HS-5 (cell line): ENCODE data around the gene ENG.

ENCODE experiments used
- DNase-seq: peaks from one replicate; pipeline ENCODE4 v3.0.0-alpha.2; 2012; ENCODE audit warnings: low read depth

The ENG gene

GRCh38 chr9:127776195-127776923 lies 78.1 kb downstream of the ENG start:
- no peak for DNase-seq

- DNase-seq, result no peak
Observed at GRCh38 chr9:127773981-127774380, 80.5 kb downstream of the ENG start.

- no peak for DNase-seq
Observed at GRCh38 chr9:127773272-127773671, 81.2 kb downstream of the ENG start.

- no peak for DNase-seq
Observed at GRCh38 chr9:127772603-127773002, 81.9 kb downstream of the ENG start.

GRCh38 chr9:127771570-127772189 lies 82.8 kb downstream of the ENG start:
- DNase-seq, result no peak

GRCh38 chr9:127770905-127771569 lies 83.4 kb downstream of the ENG start:
- peak; percentile 79 for DNase-seq

- DNase-seq, result no peak
Observed at GRCh38 chr9:127770583-127770904, 83.9 kb downstream of the ENG start.

- no peak for DNase-seq
Observed at GRCh38 chr9:127769929-127770582, 84.4 kb downstream of the ENG start.

- DNase-seq, result no peak
Observed at GRCh38 chr9:127769101-127769500, 85.4 kb downstream of the ENG start.

- DNase-seq, result no peak
Observed at GRCh38 chr9:127768698-127769097, 85.8 kb downstream of the ENG start.

GRCh38 chr9:127767909-127768331 lies 86.5 kb downstream of the ENG start:
- DNase-seq, result no peak

GRCh38 chr9:127767410-127767809 lies 87.0 kb downstream of the ENG start:
- DNase-seq, result no peak

GRCh38 chr9:127765418-127765817 lies 89.0 kb downstream of the ENG start:
- DNase-seq, result no peak
